ENCODE data around the gene ERAP2.
A peak's percentile ranks its signal among the peaks of the same experiment; 100 is the strongest.

ERAP2 gene

GRCh38 chr5:96941140-96941539 is 64.8 kb downstream of the ERAP2 start:
- H3K4me3 ChIP-seq (ENCODE audit: low read length), result no peak overlapping the region
- no peak for TF ChIP-seq ZNF274 (IDR thresholded peaks at IDR 0.05; ENCODE audit: low read depth, low read length)

GRCh38 chr5:96942078-96942477 is 65.8 kb downstream of the ERAP2 start:
- H3K4me3 ChIP-seq (ENCODE audit: low read length), result no peak overlapping the region
- no peak for TF ChIP-seq ZNF274 (IDR thresholded peaks at IDR 0.05; ENCODE audit: low read depth, low read length)

DNA sequence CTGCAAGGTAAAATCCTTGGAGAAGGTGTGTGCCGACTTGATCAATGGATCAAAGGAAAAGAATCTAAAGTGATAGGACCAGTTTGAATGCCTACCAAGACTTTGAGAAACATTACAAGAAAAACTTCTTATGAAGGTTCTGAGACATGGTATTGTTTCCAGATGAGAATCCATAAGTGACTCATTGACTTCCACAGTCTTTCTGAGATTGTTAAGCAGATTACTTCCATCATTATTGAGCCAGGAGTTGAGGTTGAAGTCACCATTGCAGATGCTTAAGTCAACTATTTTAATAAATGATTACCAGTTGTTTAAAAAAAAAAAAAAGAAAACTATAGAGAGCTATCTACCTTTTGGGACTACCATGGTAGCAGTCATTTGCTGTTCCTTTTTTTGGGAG is 66.6 kb downstream of the ERAP2 start:
- H3K4me3 ChIP-seq (ENCODE audit: low read length), result no peak overlapping the region
- TF ChIP-seq ZNF274 (IDR thresholded peaks at IDR 0.05; ENCODE audit: low read depth, low read length), result no peak

DNA sequence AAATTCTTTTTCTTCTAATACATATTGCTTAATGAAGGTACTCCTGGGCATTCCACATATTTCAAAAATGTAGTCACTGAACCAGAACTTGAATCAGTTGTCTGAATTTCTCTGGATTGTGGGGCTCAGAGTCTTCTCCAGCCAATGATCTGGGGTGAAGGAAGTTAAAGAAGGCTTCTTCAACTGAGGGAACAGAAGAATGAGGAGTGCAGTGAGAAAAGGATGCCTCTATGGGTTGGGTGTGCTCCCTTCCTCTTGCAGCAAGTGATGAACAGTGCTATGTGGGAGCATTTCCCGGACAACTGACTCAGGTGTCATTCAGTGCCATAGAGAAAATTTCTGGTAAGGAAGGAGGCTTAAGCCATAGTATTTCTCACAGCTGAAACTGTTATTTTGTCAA is 67.5 kb downstream of the ERAP2 start:
- TF ChIP-seq ZNF274 (IDR thresholded peaks at IDR 0.05; ENCODE audit: low read depth, low read length), result no peak

DNA sequence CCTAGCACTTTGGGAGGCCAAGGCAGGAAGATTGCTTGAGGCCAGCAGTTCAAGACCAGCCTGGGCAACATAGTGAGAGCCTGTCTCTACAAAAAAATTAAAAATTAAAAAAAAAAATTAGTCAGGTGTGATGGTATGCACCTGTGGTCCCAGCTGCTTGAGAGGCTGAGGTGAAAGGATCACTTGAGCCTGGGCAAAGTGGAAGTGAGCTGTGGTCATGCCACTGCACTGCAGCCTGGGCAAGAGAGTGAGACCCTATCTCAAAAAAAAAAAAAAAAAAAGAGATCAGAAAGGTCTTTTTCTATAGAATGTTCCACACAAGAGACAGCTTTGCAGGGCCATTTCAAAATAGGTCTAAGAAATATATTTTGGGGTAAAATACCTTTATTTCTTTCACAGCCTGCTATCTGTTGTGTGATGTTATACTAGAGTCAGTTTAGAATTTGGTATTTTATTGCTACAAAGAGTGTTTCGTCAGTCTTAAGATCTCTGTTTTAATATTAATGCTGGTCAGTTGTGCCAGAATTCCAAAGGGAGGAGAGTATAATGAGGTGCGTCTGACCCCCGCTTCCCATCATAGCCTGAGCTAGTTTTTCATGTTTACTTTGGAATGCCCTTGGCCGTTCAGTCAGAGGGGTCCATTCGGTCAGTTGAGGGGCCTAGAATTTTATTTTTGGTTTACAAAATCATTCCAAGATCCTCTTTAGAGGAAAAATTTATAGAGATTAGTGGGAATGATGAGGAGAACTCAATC is 69.0 kb downstream of the ERAP2 start:
- no peak for TF ChIP-seq ZNF274 (IDR thresholded peaks at IDR 0.05; ENCODE audit: low read depth, low read length)
- H3K4me3 ChIP-seq (ENCODE audit: low read length), result no peak overlapping the region

More for the DNA sequence above, 67.5 kb downstream of the ERAP2 start:
- no peak overlapping the region for H3K4me3 ChIP-seq (ENCODE audit: low read length)

DNA sequence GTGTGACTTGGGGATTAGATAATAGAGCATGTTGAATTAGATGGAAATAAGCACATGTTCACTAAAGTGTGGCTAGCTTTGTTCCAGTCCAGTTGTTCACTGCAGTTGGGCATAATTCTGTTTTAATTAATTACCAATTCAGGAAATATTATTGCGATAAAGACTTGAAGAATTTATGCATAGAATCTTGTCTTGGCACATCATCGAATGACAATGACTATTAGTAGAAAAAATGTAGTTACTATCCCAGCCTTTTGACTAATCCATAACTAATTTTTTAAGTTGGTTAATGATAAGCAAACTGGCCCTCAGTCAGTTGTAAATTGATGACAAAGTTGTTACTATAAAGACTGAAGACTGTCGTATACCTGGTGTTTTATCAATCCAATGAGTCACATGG is 70.1 kb downstream of the ERAP2 start:
- H3K4me3 ChIP-seq (ENCODE audit: low read length), result no peak overlapping the region
- no peak for TF ChIP-seq ZNF274 (IDR thresholded peaks at IDR 0.05; ENCODE audit: low read depth, low read length)

- no peak overlapping the region for H3K4me3 ChIP-seq (ENCODE audit: low read length)
- no peak for TF ChIP-seq ZNF274 (IDR thresholded peaks at IDR 0.05; ENCODE audit: low read depth, low read length)
Observed at GRCh38 chr5:96952118-96952750, 75.9 kb downstream of the ERAP2 start.

- no peak for TF ChIP-seq ZNF274 (IDR thresholded peaks at IDR 0.05; ENCODE audit: low read depth, low read length)
Observed at GRCh38 chr5:96952974-96953730, 76.9 kb downstream of the ERAP2 start.

GRCh38 chr5:96957254-96958049 is 81.2 kb downstream of the ERAP2 start:
- no peak for TF ChIP-seq ZNF274 (IDR thresholded peaks at IDR 0.05; ENCODE audit: low read depth, low read length)
- peak overlapping the region; percentile 43 for H3K4me3 ChIP-seq (ENCODE audit: low read length)

More at GRCh38 chr5:96952974-96953730, 76.9 kb downstream of the ERAP2 start:
- no peak overlapping the region for H3K4me3 ChIP-seq (ENCODE audit: low read length)

DNA sequence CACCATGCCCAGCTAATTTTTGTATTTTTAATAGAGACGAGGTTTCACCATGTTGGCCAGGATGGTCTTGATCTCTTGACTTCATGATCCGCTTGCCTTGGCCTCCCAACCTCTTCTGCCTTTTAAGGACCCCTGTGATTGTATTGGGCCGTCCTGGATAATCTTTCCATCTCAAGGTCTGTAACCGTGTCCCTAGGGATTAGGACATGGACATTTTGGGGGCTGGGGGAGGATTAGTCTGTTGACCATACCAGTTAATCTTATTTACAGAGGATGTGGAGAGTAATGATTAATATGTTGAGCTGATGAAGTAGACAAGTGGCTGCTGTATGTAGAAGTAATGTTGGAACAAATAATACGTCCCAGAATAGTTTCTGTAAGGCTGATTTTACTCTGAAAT is 82.7 kb downstream of the ERAP2 start:
- no peak for TF ChIP-seq ZNF274 (IDR thresholded peaks at IDR 0.05; ENCODE audit: low read depth, low read length)
- peak overlapping the region; percentile 84; the same call in 1 of the 2 replicates for H3K4me3 ChIP-seq (ENCODE audit: low read length)

- H3K4me3 ChIP-seq (ENCODE audit: low read length), result peak overlapping the region; percentile 28; the same call in 1 of the 2 replicates
- TF ChIP-seq ZNF274 (IDR thresholded peaks at IDR 0.05; ENCODE audit: low read depth, low read length), result no peak
Observed at GRCh38 chr5:96961053-96961452, 84.8 kb downstream of the ERAP2 start.

GRCh38 chr5:96962540-96962991 is 86.3 kb downstream of the ERAP2 start:
- peak overlapping the region; percentile 65 for H3K4me3 ChIP-seq (ENCODE audit: low read length)
- no peak for TF ChIP-seq ZNF274 (IDR thresholded peaks at IDR 0.05; ENCODE audit: low read depth, low read length)

DNA sequence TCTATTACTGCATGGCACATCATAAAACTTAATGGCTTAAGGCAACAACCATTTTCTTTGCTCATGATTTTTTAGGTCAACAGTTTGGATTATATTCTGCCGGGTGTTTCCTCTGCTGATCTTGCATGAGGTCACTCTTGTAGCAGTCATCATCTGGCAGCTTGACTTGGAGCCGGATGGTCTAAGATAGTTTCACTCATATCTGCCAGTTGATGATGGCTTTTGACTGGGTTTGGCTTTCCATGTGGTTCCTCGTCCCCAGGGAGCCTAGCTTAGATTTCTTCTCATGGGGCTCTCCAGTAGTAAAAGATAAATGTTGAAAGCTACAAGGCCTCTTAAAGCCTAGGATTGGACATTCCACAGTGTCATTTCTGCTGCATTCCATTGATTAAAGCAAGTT is 87.0 kb downstream of the ERAP2 start:
- TF ChIP-seq ZNF274 (IDR thresholded peaks at IDR 0.05; ENCODE audit: low read depth, low read length), result no peak
- H3K4me3 ChIP-seq (ENCODE audit: low read length), result peak overlapping the region; percentile 26; the same call in 1 of the 2 replicates

DNA sequence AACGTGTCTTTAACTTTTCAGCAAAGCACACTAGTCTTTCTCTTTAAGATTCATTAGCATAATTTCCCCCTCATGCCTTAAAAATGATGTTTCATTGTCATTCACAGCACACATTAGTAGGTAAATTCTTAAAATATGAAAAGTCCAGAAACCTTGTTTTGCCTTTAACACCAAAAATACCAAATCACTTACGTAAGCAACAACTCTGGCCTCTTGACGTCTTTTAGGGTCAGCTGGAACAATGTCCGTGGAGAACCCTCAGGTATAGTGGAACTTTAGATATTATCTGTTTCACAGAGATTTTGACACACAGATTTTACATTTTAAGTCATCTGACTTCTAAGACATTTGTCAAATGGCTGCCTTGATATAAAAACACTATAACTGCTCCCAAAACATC is 90.5 kb downstream of the ERAP2 start:
- no peak for TF ChIP-seq ZNF274 (IDR thresholded peaks at IDR 0.05; ENCODE audit: low read depth, low read length)
- H3K4me3 ChIP-seq (ENCODE audit: low read length), result no peak overlapping the region

All from GM08714 (cell line).